Sigmoid colon (tissue), 7 donors: Measurements from ENCODE around the gene TSSK6. TPM values are rescaled to one million over a fixed set of nuclear protein-coding genes. Genes with fewer than 3 reads are reported as not detected.

Experiments
- DNase-seq: peaks from one replicate; pipeline ENCODE4 v3.0.0-alpha.2; 2019
- H3K27ac ChIP-seq, 4 donors: fragments of 200-600 bp; sonication (generic); one replicate each; pipeline ENCODE4 v1.5.1; 2016 to 2019; ENCODE audit warnings: mild to moderate bottlenecking in 1 of 4
- H3K27me3 ChIP-seq, 3 donors: fragments of 200-600 bp; sonication (generic); one replicate each; pipeline ENCODE4 v1.5.1; 2019; ENCODE audit warnings: mild to moderate bottlenecking in 1 of 3
- H3K36me3 ChIP-seq, 4 donors: fragments of 200-600 bp; sonication (generic); one replicate each; pipeline ENCODE4 v1.5.1; 2016 to 2019
- H3K4me1 ChIP-seq, 4 donors: fragments of 200-600 bp; sonication (generic); one replicate each; pipeline ENCODE4 v1.5.1; 2017 to 2019
- H3K4me3 ChIP-seq, 4 donors: fragments of 200-600 bp; sonication (generic); one replicate each; pipeline ENCODE4 v1.5.1; 2017 to 2019; ENCODE audit warnings: mild to moderate bottlenecking in 2 of 4, moderate library complexity in 1 of 4
- H3K9me3 ChIP-seq, 4 donors: fragments of 200-600 bp in 3 of 4; sonication (generic) in 3 of 4; one replicate each; pipeline versions ENCODE4 v1.5.1 to v1.6.1; 2013 to 2019
- EP300 ChIP-seq, 4 donors: sonication (generic); formaldehyde crosslinking; IDR thresholded peaks; one replicate each; pipeline ENCODE4 v1.6.1; 2017; ENCODE audit warnings: antibody characterized with exemption in 4 of 4
- POLR2A ChIP-seq, 2 donors: fragments of 450-650 bp; IDR thresholded peaks; one replicate each; pipeline ENCODE4 v1.6.1; 2016; ENCODE audit warnings: antibody characterized with exemption in 2 of 2, mild to moderate bottlenecking in 2 of 2, moderate library complexity in 2 of 2
- POLR2AphosphoS5 ChIP-seq, 4 donors: sonication (generic); formaldehyde crosslinking; IDR thresholded peaks; one replicate each; pipeline ENCODE4 v1.6.1; 2017; ENCODE audit warnings: antibody characterized with exemption in 4 of 4
- WGBS, 2 donors: extraction: QIAGEN DNeasy Blood & Tissue Kit; methylation state at CpG; one replicate each; pipeline ENCODE4 v1.1.7; 2013; 5-methylcytosine and 5-hydroxymethylcytosine counted together
- intact Hi-C: fragments of 100-400 bp; cut with DNase I; formaldehyde crosslinking; loops from one replicate; pipeline ENCODE4 v1.15.1; 2023
- polyA plus RNA-seq, 3 donors: library from polyadenylated mRNA; stranded (reverse); fragments of 200-250 nt; gene quantifications; one replicate each; pipeline ENCODE4 v1.2.3, GENCODE V29; 2013
- total RNA-seq, 4 donors: library from RNA; depleted of rRNA; stranded (reverse); fragments of >200 nt; gene quantifications; one replicate each; pipeline ENCODE4 v1.1.0, GENCODE V29; 2016
- TF ChIP-seq, protein P1 (sequence below), 4 experiments: fragments of 450-650 bp in 3 of 4; fragments of 200-600 bp in 1 of 4; IDR thresholded peaks; one replicate each; pipeline ENCODE4 v1.5.1; 2016 to 2019; ENCODE audit warnings: antibody characterized with exemption in 4 of 4, mild to moderate bottlenecking in 3 of 4, moderate library complexity in 2 of 4
- donor health status: healthy with polysubstance abuse.
- donor health status: Bipolar disorder and iron deficiency.
- donor health status: healthy.

TSSK6 gene
- total and polyA plus RNA-seq, 7 donors, result 1.2 to 3.3 (median 1.6) TPM

DNA sequence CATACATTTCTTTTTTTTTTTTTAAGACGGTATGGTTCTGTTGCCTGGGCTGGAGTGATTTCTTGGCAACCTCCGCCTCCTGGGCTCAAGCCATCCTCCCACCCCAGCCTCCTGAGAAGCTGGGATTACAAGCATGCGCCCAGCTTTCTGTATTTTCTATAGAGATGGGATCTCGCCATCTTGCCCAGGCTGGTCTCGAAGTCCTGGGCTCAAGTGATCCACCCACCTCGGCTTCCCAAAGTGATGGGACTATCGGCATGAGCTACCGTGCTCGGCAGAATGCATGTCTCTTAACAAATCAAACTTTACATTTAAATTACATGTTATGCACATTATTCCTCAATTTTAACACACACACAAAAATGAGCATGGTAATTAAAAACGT, 1.9 kb upstream of the TSSK6 start:
- intact Hi-C loops, result loop anchor here (10.0 kb wide), 1 partner anchor 322 kb away; the partner anchor contains the start of genes BORCS8 and RFXANK
- no peak for DNase-seq
- H3K4me3 ChIP-seq, result peak overlapping the region in 3 of 4 donors; percentile 72 to 78 (median 72)

DNA sequence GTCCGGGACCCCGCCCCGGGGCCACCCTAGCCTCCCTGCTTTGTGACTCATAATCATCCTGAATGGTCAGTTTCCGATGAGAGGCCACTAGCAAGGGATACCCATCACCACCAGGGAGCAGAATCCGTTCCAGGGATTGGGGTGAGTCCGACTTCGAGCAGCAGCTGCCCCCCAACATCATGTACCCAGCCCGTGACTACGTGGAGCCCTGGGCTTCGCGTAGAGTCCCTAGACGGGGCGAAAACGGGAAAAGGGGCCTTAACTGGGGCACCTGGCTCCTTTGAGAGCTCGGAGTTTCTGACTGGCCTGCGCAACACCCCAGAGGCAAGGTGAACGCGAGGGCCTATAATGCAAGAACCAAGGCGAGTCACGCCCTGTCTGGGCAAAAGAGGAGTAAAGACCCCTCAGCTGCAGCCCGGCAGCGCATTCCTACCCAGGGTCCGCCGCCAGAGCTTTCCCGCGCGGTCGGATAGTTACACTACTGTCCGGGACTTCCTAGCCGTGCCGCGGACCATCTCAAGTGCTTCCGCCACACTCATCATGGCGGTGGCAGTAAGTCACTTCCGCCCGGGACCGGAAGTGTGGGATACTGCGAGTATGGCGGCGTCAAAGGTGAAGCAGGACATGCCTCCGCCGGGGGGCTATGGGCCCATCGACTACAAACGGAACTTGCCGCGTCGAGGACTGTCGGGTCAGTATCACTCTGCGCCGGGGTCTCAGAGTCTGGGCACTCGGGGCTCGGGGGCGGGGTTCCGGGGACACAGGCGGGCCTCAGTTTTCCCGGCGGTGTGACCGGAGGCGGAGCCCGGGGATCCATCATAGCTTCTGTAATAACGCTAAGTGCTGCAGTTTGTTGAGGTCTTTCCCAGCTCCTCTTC, 533 bp upstream of the TSSK6 start, which contains the start of gene NDUFA13:
TSS of gene NDUFA13 (plus strand) at position 584 of the 878 bp plus-strand sequence. CDS start at position 598, 14 bp downstream.
- intact Hi-C loops, result loop anchor here (10.0 kb wide), 1 partner anchor 321 kb away; the partner anchor contains the start of genes BORCS8 and RFXANK
- Histone ChIP-seq H3K9me3 (no peaks in the 10 kb centered on the region), H3K27ac (peak within 1 kb of the TSS; percentile 85 to 90 (median 88)), H3K4me1 (peaks cover 0 to 52% (median 46%) of the 10 kb centered on the region in 4 donors), H3K4me3 (peak within 1 kb of the TSS; percentile 72 to 78 (median 73)), H3K27me3 (no peaks in the 10 kb centered on the region), H3K36me3 (peaks cover 0 to 24% (median 0%) of the 10 kb centered on the region in 4 donors)
- TF ChIP-seq EP300 (IDR thresholded peaks at IDR 0.05), result no peak
- TF ChIP-seq, protein P1, sequence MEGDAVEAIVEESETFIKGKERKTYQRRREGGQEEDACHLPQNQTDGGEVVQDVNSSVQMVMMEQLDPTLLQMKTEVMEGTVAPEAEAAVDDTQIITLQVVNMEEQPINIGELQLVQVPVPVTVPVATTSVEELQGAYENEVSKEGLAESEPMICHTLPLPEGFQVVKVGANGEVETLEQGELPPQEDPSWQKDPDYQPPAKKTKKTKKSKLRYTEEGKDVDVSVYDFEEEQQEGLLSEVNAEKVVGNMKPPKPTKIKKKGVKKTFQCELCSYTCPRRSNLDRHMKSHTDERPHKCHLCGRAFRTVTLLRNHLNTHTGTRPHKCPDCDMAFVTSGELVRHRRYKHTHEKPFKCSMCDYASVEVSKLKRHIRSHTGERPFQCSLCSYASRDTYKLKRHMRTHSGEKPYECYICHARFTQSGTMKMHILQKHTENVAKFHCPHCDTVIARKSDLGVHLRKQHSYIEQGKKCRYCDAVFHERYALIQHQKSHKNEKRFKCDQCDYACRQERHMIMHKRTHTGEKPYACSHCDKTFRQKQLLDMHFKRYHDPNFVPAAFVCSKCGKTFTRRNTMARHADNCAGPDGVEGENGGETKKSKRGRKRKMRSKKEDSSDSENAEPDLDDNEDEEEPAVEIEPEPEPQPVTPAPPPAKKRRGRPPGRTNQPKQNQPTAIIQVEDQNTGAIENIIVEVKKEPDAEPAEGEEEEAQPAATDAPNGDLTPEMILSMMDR (IDR thresholded peaks at IDR 0.05), result no peak
- TF ChIP-seq POLR2A (IDR thresholded peaks at IDR 0.05), result peak; percentile 71 to 81
- TF ChIP-seq POLR2AphosphoS5 (IDR thresholded peaks at IDR 0.05), result peak; percentile 100
- DNase-seq, result peak; percentile 96
- WGBS, 2 donors, result 2 to 5% methylated on average over 61 of the region's 61 CpGs

More for the DNA sequence above, 1.9 kb upstream of the TSSK6 start:
- TF ChIP-seq POLR2A (IDR thresholded peaks at IDR 0.05) (no peak), POLR2AphosphoS5 (IDR thresholded peaks at IDR 0.05) (no peak)
- TF ChIP-seq, protein P1 (IDR thresholded peaks at IDR 0.05), result no peak
- Histone ChIP-seq H3K36me3 (peaks cover 0 to 29% (median 0%) of the 10 kb centered on the region in 4 donors), H3K9me3 (no peaks in the 10 kb centered on the region), H3K4me1 (peaks cover 0 to 53% (median 49%) of the 10 kb centered on the region in 4 donors), H3K27me3 (no peaks in the 10 kb centered on the region), H3K27ac (peak overlapping the region in 2 of 4 donors; percentile 88 to 90)
- WGBS, 2 donors, result 90 to 93% methylated on average over 10 of the region's 10 CpGs

DNA sequence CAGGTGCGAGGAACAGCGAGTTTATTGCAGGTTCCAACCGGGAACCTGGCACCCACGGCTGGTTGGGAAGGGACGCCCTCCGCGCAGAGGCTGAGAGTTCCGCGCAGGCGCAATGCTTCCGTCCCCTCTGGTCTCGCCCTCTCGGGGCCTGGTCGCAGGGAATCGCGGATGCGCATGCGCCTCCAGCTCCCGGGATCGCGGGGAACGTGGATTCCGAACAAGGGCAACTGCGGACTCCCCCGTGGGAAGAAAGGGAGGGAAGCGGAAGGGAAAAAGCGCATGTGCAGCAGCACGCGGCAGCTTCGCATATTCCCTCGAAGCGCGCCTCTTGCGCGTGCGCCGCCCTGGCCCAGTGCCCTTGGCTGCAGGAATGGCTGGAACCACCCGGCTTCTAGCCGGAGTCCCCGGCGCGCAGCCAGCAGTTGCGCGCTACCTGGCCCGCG, 1.1 kb downstream of the TSSK6 start:
- H3K9me3 ChIP-seq, result no peaks in the 10 kb centered on the region
- H3K36me3 ChIP-seq, result peaks cover 0 to 7% (median 0%) of the 10 kb centered on the region in 4 donors
- peak overlapping the region; percentile 20 to 90 (median 80) for H3K27ac ChIP-seq
- TF ChIP-seq EP300 (IDR thresholded peaks at IDR 0.05), result peak in 1 of 4 donors; percentile 51
- TF ChIP-seq, protein P1 (IDR thresholded peaks at IDR 0.05), result no peak
- TF ChIP-seq POLR2AphosphoS5 (IDR thresholded peaks at IDR 0.05), result peak; percentile 18 to 73 (median 54)
- TF ChIP-seq POLR2A (IDR thresholded peaks at IDR 0.05), result no peak
- peaks cover 0 to 42% (median 41%) of the 10 kb centered on the region in 4 donors for H3K4me1 ChIP-seq
- 34 to 80% methylated on average over 46 of the region's 46 CpGs for WGBS, 2 donors
- H3K27me3 ChIP-seq, result no peaks in the 10 kb centered on the region
- intact Hi-C loops, result loop anchor here (10.0 kb wide), 1 partner anchor 319 kb away; the partner anchor contains the start of genes BORCS8 and RFXANK
- DNase-seq, result peak; percentile 95
- peak overlapping the region; percentile 16 to 43 (median 36) for H3K4me3 ChIP-seq

- TF ChIP-seq POLR2A (IDR thresholded peaks at IDR 0.05) (no peak), EP300 (IDR thresholded peaks at IDR 0.05) (no peak), POLR2AphosphoS5 (IDR thresholded peaks at IDR 0.05) (no peak)
- TF ChIP-seq, protein P1 (IDR thresholded peaks at IDR 0.05), result no peak
These were observed 1.7 kb downstream of the TSSK6 start for GRCh38 chr19:19513682-19514081.

More at GRCh38 chr19:19513682-19514081, 1.7 kb downstream of the TSSK6 start:
- DNase-seq, result no peak
- no peaks in the 10 kb centered on the region for H3K27me3 ChIP-seq
- H3K9me3 ChIP-seq, result no peaks in the 10 kb centered on the region
- peak overlapping the region; percentile 16 to 43 (median 36) for H3K4me3 ChIP-seq
- WGBS, 2 donors, result 89 to 94% methylated on average over 17 of the region's 17 CpGs
- peak overlapping the region in 3 of 4 donors; percentile 73 to 90 (median 88) for H3K27ac ChIP-seq
- peaks cover 0 to 40% (median 37%) of the 10 kb centered on the region in 4 donors for H3K4me1 ChIP-seq
- intact Hi-C loops, result loop anchor here (10.0 kb wide), 1 partner anchor 319 kb away; the partner anchor contains the start of genes BORCS8 and RFXANK
- peaks cover 0 to 2% (median 0%) of the 10 kb centered on the region in 4 donors for H3K36me3 ChIP-seq
